SK-N-SH (cell line): ENCODE results near the gene STARD10. TPM values are rescaled to one million over a fixed set of nuclear protein-coding genes. Genes with fewer than 3 reads are reported as not detected.

Source experiments
- CTCF ChIA-PET: fragments of 300-600, 350-600 bp; formaldehyde crosslinking; extraction: SDS; loops from one replicate; lab custom pipeline; 2021; lab: Yijun Ruan, JAX
- POLR2A ChIA-PET: fragments of 350-600 bp; sonication (Branson Sonifier 250); formaldehyde crosslinking; extraction: SDS; loops from one replicate; lab custom pipeline; 2020; ENCODE audit warnings: antibody characterized with exemption, inconsistent platforms; lab: Yijun Ruan, JAX
- DNase-seq: peaks from one replicate; pipeline ENCODE4 v3.0.0; 2012
- H2AFZ ChIP-seq: fragments of 200-600 bp; sonication (generic); 2 replicates; pipeline ENCODE4 v1.8.1; 2016; ENCODE audit warnings: antibody characterized with exemption, mild to moderate bottlenecking, low read depth
- H3F3A ChIP-seq: fragments of 200-600 bp; sonication (generic); replicated peaks from 2 replicates; pipeline ENCODE3; 2016; ENCODE audit warnings: antibody characterized with exemption, mild to moderate bottlenecking; ENCODE audit not compliant: insufficient read depth
- H3K27ac ChIP-seq, 2 experiments: fragments of 200-500 bp in 1 of 2; fragments of 200-600 bp in 1 of 2; sonication (Bioruptor generic) in 1 of 2; sonication (generic), shearing (Covaris generic) in 1 of 2; 2 replicates each; pipeline versions ENCODE4 v1.5.1 to v1.6.1; 2014 to 2016; ENCODE audit warnings: low read depth in 2 of 2, inconsistent platforms in 1 of 2, low read length in 1 of 2, mild to moderate bottlenecking in 1 of 2, mixed read lengths in 1 of 2
- H3K27me3 ChIP-seq: fragments of 200-600 bp; sonication (generic), shearing (Covaris generic); 2 replicates; pipeline ENCODE4 v1.6.1; 2016; ENCODE audit warnings: mixed run types; ENCODE audit not compliant: insufficient read depth
- H3K36me3 ChIP-seq, 2 experiments: fragments of 200-500 bp in 1 of 2; fragments of 200-600 bp in 1 of 2; sonication (Bioruptor generic) in 1 of 2; sonication (generic) in 1 of 2; replicated peaks in 1 of 2; 2 replicates each; pipeline versions ENCODE3 to v1.5.1; 2014 to 2016; ENCODE audit warnings: low read length in 1 of 2, mild to moderate bottlenecking in 1 of 2; ENCODE audit not compliant: insufficient read depth in 2 of 2, control insufficient read depth in 1 of 2
- H3K4me1 ChIP-seq, 2 experiments: fragments of 200-500 bp in 1 of 2; fragments of 200-600 bp in 1 of 2; sonication (Bioruptor generic) in 1 of 2; sonication (generic), shearing (Covaris generic) in 1 of 2; 2 replicates each; pipeline versions ENCODE4 v1.5.1 to v1.6.1; 2014 to 2016; ENCODE audit warnings: low read depth in 1 of 2, low read length in 1 of 2, mixed run types in 1 of 2; ENCODE audit not compliant: insufficient read depth in 2 of 2, control insufficient read depth in 1 of 2
- H3K4me2 ChIP-seq: fragments of 200-600 bp; sonication (generic), shearing (Covaris generic); 2 replicates; pipeline ENCODE4 v1.6.1; 2017; ENCODE audit warnings: mixed run types
- H3K4me3 ChIP-seq, 2 experiments: fragments of 200-500 bp in 1 of 2; fragments of 200-600 bp in 1 of 2; sonication (Bioruptor generic) in 1 of 2; sonication (generic), shearing (Covaris generic) in 1 of 2; 2 replicates each; pipeline versions ENCODE4 v1.5.1 to v1.8.1; 2014 to 2016; ENCODE audit warnings: low read depth in 2 of 2, inconsistent platforms in 1 of 2, low read length in 1 of 2, mild to moderate bottlenecking in 1 of 2, mixed read lengths in 1 of 2, moderate library complexity in 1 of 2
- H3K79me2 ChIP-seq: fragments of 200-600 bp; sonication (generic); 2 replicates; pipeline ENCODE4 v1.8.1; 2017; ENCODE audit warnings: mild to moderate bottlenecking; ENCODE audit not compliant: insufficient read depth
- H3K9ac ChIP-seq: fragments of 200-600 bp; sonication (generic); 2 replicates; pipeline ENCODE4 v1.6.1; 2017; ENCODE audit warnings: mixed run types
- H3K9me2 ChIP-seq: fragments of 200-600 bp; sonication (generic); 2 replicates; pipeline ENCODE4 v1.6.1; 2017; ENCODE audit warnings: mixed run types
- H3K9me3 ChIP-seq: fragments of 200-600 bp; sonication (generic); 2 replicates; pipeline ENCODE4 v1.6.1; 2017; ENCODE audit warnings: mixed run types, mild to moderate bottlenecking, moderate library complexity
- H4K20me1 ChIP-seq: fragments of 200-600 bp; sonication (generic); 2 replicates; pipeline ENCODE4 v1.6.1; 2017; ENCODE audit warnings: mild to moderate bottlenecking, mixed run types; ENCODE audit not compliant: insufficient read depth
- CTCF ChIP-seq: fragments of 200-600 bp; sonication (generic); IDR thresholded peaks from 2 replicates; pipeline ENCODE4 v1.6.1; 2017; ENCODE audit warnings: antibody characterized with exemption, mild to moderate bottlenecking, moderate library complexity
- JUND ChIP-seq: IDR thresholded peaks from 2 replicates; pipeline ENCODE4 v1.4.0; 2012
- MEF2A ChIP-seq: IDR thresholded peaks from 2 replicates; pipeline ENCODE4 v1.4.0; 2012; ENCODE audit warnings: low read depth, borderline replicate concordance
- NFIC ChIP-seq: IDR thresholded peaks from 2 replicates; pipeline ENCODE4 v1.4.0; 2012; ENCODE audit warnings: borderline replicate concordance
- RAD21 ChIP-seq: IDR thresholded peaks from 2 replicates; pipeline ENCODE4 v1.6.1; 2012; ENCODE audit warnings: mild to moderate bottlenecking, low read length
- REST ChIP-seq: IDR thresholded peaks from 2 replicates; pipeline ENCODE4 v1.6.1; 2012; ENCODE audit warnings: mild to moderate bottlenecking, low read depth, low read length, moderate library complexity
- WGBS: methylation state at CpG from one replicate; pipeline ENCODE4 v1.1.6; 2017; ENCODE audit warnings: low lambda C conversion rate; 5-methylcytosine and 5-hydroxymethylcytosine counted together
- polyA plus RNA-seq, 3 experiments: library from polyadenylated mRNA; depleted of rRNA; stranded (reverse); fragments of >200 nt; gene quantifications; 2 replicates each; pipeline ENCODE4 v1.2.3, GENCODE V29; 2012
- TF ChIP-seq, protein P1 (sequence below): IDR thresholded peaks from 2 replicates; pipeline ENCODE4 v1.4.0; 2012; ENCODE audit warnings: low read depth, borderline replicate concordance

Gene STARD10
- polyA plus RNA-seq, 1 of the 3 experiments (the other 2 are of a cell fraction), result 47.7 TPM

DNA sequence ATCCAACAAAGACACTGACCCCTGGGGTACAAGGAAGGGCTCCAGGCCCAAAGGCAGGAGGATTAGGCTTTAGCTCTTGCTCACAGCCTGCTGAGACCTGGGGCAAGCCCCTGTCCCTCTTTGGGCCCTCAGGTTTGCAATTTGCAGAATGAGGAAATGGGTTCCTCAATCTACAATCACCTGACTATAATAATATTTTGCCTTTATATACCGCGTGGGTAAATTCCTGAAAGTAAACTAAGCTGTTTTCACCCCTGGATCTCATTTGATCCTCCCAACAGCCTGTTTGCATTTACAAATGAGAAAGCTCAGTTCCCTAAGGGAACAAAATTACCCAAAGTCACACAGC is 797 bp downstream of the STARD10 start:
- 94% methylated on average over 2 of the region's 2 CpGs for WGBS
- H3F3A ChIP-seq, result no peaks in the 10 kb centered on the region
- H3K4me3 ChIP-seq, result peak overlapping the region; percentile 75 to 89; a peak in 2 of 4 replicates
- DNase-seq, result no peak
- H4K20me1 ChIP-seq, result no peaks in the 10 kb centered on the region
- H3K27ac ChIP-seq, result peak overlapping the region; percentile 66 to 75
- no peaks in the 10 kb centered on the region for H3K27me3 ChIP-seq
- ChIA-PET CTCF (interaction anchor here (0.6 to 4.7 kb wide), 22 partner anchors 10 to 496 kb away, joined by 3 to 198 read pairs (median 5); partner anchors contain the start of gene ARAP1), POLR2A (interaction anchor here (1.3 to 2.2 kb wide), 3 partner anchors 20 to 77 kb away, joined by 4 to 5 read pairs (median 5); no protein-coding TSS in a partner anchor)
- peaks cover 9 to 26% of the 10 kb centered on the region in 2 experiments; a peak in 2 of 4 replicates for H3K4me1 ChIP-seq
- H3K36me3 ChIP-seq, result no peaks in the 10 kb centered on the region
- no peaks in the 10 kb centered on the region for H3K79me2 ChIP-seq
- H3K9ac ChIP-seq, result 0 out of 2 replicates have a peak overlapping the region, but pooled peaks have one; percentile 19
- H3K4me2 ChIP-seq, result peak overlapping the region; percentile 80; the same call in 1 of the 2 replicates
- H3K9me2 ChIP-seq, result no peaks in the 10 kb centered on the region
- H2AFZ ChIP-seq, result peak overlapping the region; percentile 69
- no peak for TF ChIP-seq RAD21
- TF ChIP-seq REST, result no peak
- TF ChIP-seq MEF2A, result no peak
- TF ChIP-seq, protein P1, sequence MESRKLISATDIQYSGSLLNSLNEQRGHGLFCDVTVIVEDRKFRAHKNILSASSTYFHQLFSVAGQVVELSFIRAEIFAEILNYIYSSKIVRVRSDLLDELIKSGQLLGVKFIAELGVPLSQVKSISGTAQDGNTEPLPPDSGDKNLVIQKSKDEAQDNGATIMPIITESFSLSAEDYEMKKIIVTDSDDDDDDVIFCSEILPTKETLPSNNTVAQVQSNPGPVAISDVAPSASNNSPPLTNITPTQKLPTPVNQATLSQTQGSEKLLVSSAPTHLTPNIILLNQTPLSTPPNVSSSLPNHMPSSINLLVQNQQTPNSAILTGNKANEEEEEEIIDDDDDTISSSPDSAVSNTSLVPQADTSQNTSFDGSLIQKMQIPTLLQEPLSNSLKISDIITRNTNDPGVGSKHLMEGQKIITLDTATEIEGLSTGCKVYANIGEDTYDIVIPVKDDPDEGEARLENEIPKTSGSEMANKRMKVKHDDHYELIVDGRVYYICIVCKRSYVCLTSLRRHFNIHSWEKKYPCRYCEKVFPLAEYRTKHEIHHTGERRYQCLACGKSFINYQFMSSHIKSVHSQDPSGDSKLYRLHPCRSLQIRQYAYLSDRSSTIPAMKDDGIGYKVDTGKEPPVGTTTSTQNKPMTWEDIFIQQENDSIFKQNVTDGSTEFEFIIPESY, result no peak
- TF ChIP-seq NFIC, result no peak
- no peak for TF ChIP-seq JUND
- TF ChIP-seq CTCF, result no peak
- no peaks in the 10 kb centered on the region for H3K9me3 ChIP-seq
